Measurements from ENCODE around the gene WDR73. TPM values are rescaled to one million over a fixed set of nuclear protein-coding genes. Genes with fewer than 3 reads are reported as not detected.
A peak's percentile ranks its signal among the peaks of the same experiment; 100 is the strongest.
"Not testable (repeated sequence)": the region's sequence is repeated elsewhere in the genome, so short reads cannot be mapped to it uniquely, and the experiment has no call there.

Gene WDR73
- total RNA-seq (2014; rRNA removed; shearing (Covaris generic)): 17.8 and 19.0 TPM in 2 replicates

DNA sequence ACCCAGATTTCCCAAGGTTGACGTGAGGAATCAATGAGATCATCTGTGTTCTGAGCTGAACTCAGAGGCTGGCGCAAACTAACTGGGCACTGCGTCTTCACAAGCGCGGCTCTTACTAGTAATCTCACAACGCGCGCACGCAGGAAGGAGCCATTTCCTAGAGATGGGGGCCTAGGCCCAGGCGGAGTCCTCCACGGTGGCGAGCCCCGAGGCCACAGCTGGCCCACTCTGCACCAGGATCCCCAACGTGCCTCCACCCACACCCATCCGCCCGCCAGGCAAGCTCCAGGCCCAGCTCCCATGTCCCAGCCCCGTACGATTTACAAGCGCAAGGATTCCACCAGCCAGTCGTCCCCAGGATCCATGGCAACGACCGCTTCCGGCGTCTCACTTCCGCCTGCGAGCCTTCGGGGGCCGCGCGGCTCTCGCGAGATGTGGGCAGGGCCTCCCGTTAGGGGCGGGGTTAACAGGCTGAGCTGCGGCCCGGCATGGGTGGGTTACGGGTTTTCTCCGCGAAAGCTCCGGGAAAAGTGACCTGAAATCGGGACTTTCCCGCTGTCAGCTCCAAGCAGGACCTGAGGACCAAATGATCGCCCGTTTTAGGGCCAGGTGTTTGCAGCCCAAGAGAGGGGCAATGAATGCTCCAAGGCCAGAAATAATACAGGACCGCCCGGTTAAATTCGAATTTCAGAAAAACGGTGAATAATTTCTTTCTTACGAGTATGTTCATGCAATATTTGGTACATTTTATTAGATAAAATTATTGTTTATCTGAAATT lies at the start of gene WDR73:
TSS of gene WDR73 (minus strand) at position 374 of the 779 bp plus-strand sequence. CDS start at position 365, 9 bp downstream.
- DNase-seq (ENCODE audit: low spot score): peak; percentile 83

DNA sequence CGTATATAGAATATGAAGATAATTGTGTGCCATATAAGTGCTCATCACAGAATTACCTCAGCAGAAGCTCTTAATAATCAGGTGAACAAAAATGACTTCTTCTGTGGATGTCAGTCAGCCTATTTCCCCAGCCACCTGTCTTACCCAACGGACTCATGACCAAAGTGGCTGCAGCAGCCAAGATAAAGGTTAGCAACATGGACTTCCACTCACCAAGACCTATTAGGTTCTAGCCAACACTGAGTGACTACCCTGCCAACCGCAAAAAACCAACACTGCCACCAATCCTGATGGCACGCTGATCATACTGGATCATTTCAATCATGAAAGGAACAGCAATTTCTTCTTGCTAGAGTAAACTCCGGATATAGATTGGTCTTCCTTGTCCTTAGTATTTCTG lies 49.7 kb upstream of the WDR73 start:
- DNase-seq (ENCODE audit: low spot score): no peak

DNA sequence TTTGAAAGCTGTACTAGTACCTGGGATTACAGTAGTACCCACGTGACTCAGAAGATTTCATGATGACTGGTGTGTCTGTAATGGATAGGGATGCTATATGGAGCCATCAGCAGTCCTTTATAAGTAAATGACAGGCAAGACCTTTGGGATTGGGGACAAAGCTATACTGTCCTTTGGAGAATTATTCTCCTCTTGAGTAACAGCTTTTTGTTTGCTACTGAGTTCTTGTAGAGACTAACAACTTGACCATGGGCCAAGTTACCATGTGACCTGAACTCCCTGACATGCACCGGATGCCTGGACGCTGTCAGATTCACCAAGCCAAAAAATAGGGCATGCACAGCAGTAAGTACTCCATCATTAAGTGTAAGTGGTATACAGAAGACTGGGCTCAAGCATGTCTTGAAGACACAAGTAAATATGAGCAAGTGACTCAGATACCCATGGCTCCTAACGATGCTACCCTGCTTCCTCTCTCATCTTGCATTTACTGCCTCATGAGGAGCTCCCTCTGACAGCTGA lies 48.9 kb upstream of the WDR73 start:
- DNase-seq (ENCODE audit: low spot score): peak; percentile 2

DNA sequence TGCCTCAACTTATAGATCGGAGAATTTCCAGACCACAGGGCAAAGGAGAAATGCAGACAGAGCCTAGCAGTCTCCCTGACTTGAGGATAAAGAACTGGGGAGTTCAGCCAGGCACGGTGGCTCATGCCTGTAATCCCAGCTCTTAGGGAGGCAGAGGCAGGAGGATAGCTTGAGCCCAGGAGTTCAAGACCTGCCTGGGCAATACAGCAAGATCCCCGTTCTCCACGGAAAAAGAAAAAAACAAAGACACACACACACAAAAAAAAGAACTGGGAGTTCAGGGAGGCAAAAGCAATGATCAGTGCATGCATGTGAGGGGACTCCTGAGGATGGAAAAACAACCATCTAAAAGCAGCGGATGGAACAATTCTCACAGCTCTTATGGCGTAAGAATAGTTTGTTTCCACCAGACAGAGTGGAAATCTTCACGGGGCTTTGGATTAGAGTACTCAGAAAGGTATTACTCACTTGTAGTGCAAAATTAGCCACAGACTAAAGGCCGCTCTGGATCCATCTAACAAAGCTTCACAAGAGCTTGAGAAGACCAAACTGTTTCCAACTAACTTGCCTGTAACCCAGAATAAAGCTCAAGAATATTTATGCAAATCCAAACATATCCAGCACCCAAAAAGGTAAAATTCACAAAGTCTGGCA lies 45.6 kb upstream of the WDR73 start:
- no peak for DNase-seq (ENCODE audit: low spot score)

DNA sequence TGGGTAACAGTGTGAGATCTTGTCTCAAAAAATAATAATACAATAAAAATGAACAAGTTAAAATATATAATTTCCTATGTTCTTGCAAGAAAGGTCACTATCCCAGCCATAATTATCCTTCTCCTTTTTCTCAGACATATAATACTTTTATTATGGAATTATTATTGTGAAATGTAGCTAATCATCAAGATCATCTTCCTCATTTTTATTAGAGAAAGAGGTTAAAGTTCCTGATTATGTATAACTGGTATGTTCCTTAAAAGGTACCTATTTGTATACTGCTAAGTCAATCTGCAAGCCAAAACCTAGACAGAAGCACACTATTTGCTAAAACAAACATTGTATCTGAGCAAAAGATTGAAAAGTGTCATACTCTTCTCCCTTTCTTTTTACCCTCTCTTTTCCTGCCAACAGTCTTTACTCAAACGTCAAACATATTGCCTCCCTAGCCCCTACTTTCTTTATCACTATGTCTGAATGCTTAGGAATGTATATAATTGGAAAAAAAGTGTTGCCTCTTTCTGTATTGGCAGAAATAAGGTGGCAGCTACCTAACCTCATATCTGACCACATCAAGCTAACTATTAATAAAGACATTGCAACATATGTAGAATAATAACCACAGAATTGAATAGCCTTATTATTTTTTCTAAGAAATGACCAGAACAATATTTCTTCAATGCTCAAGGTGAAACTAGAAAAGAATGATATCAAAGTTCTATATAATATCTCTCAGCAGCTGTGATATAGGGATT lies 43.3 kb upstream of the WDR73 start:
- no peak for DNase-seq (ENCODE audit: low spot score)

DNA sequence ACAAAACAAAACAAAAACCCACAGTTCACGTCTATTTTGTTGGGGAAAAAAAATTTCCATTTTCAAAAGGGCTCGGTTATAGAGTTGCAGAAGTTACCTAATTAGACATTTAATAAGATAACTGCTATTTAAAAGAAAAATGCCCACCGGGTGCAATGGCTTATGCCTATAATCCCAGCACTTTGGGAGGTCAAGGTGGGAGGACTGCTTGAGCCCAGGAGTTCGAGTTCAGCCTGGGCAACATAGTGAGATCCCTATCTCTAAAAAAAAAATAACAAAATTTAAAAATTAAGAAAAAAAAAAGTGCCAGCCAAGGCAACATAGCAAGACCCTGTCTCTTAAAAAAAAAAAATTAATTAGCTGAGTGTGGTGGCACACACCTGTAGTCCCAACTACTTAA lies 42.7 kb upstream of the WDR73 start:
- DNase-seq (ENCODE audit: low spot score): no peak

DNA sequence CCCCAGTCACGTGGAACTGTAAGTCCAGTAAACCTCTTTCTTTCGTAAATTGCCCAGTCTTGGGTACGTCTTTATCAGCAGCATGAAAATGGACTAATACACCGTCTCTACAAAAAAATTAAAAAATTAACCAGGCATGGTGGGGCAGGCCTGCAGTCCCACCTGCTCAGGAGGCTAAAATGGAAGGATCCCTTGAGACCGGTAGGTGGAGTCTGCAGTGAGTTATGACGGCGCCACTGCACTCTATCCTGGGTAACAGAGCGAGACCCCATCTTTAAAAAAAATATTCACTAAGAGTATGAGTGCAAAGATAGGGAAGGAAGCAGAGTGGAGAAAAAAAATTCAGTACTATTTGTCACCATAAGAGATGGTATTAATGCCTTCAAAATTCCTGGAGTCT lies 36.3 kb upstream of the WDR73 start:
- no peak for DNase-seq (ENCODE audit: low spot score)

DNA sequence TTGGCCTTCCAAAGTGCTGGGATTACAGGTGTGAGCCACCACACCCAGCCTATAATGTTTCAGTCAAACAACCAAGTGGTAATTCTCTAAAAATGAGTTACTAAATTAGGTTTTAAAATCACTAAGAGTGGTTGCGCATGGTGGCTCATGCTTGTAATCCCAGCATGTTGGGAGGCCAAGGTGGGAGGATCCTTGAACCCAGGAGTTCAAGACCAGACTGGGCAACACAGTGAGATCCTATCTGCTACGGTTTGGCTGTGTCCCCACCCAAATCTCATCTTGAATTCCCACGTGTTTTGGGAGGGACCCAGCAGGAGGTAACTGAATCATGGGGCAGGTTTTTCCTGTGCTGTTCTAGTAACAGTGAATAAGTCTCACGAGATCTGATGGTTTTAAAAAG lies 35.8 kb upstream of the WDR73 start:
- no peak for DNase-seq (ENCODE audit: low spot score)

DNA sequence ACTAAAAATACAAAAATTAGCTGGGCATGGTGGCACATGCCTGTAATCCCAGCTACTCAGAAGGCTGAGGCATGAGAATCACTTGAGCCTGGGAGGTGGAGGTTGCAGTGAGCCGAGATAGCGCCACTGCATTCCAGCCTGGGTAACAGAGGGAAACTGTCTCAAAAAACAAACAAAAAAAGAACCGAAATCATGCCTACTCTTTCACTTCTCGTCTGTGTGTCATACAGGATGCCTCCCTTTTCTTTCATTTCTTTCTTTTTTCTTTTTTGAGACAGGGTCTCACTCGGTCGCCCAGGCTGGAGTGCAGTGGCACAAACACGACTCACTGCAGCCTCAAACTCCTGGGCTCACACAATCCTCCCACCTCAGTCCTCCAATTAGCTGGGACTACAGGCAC lies 32.4 kb upstream of the WDR73 start:
- DNase-seq (ENCODE audit: low spot score): not testable (repeated sequence)

DNA sequence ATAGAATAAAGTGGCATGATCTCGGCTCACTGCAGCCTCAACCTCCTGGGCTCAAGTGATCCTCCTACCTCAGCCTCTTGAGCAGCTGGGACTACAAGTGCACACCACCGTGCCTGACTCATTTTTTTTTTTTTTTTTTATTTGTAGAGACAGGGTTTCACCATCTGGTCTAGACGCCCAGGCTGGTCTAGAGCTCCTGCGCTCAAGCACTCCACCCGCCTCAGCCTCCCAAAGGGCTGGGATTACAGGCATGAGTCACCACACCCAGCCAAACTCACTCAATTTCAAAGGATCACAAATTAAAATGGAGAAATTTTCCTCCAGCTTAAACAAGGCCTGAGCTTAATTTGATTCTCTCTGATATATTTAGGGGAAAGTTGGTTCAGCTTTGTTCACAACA lies 31.2 kb upstream of the WDR73 start:
- DNase-seq (ENCODE audit: low spot score): peak; percentile 79

DNA sequence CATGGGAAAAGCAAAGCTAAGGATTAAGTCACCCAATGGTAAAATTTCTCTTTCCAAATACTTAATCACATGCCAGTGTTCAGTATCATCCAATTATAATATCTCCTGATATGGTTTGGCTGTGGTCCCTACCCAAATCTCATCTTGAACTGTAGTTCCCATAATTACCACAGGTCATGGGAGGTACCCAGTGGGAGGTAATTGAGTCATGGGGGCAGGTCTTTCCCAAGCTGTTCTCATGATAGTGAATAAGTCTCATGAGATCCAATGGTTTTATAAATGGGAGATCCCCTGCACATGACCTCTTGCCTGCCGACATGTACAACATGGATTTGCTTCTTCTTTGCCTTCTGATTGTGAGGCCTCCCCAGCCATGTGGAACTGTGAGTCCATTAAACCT lies 30.0 kb upstream of the WDR73 start:
- peak; percentile 69 for DNase-seq (ENCODE audit: low spot score)

GRCh38 chr15:84681831-84682230 lies 27.7 kb upstream of the WDR73 start:
- DNase-seq (ENCODE audit: low spot score): no peak

DNA sequence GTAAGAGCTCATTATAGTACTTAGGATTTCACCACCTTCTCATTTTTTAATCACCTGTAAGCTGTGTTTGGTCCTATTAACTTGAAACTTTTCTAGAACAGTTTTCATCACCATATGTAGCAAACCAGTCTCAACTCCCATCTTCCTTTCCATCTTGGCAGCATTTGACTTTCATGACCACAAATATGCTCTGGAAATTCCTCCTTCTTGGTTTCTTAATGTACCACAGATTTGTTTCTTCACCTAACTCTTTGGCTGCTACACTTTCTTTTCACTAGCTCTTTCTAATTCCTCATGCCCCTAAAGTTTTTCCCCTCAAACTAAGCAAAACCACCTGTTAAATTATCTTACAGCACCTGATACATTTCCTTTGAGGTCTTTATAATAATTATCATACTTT lies 17.1 kb upstream of the WDR73 start:
- peak; percentile 37 for DNase-seq (ENCODE audit: low spot score)

- DNase-seq (ENCODE audit: low spot score): no peak
These were observed 15.6 kb upstream of the WDR73 start for GRCh38 chr15:84669726-84670125.

DNA sequence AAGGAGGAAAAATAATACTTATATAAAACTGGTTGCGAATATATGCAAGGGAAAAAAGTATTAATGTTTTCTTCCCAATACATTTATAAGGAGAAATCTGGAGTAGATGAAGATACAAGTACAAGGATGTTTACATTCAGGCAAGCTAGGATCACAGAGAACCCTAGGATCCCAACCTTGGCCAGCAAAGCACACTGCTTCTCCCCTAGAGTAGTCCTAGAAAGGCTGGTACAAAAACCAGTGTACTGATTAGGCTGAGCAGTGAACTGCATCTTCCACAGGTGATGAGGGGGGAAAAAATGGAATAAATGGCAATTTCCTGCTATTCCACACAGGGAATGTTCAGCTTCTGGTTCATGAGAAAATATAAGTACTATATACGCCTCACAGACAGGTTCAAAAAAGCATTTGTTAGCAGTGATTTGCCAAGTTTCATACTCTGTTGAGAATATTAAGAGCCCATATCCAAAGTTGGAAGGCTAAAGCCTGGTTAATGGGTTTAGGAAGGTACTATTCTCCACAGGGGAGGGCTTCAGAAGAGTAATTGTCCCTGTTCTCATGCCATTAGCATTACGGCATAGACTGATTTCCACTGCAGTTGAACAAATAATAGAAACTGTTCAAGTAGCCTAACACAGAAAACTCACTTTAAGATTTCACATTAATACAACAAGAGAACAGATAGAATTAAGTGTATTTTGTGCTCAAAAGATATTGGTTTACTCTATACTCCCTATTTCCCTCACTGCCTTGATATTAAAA lies 14.3 kb upstream of the WDR73 start:
- no peak for DNase-seq (ENCODE audit: low spot score)

GRCh38 chr15:84666373-84666772 lies 12.3 kb upstream of the WDR73 start:
- no peak for DNase-seq (ENCODE audit: low spot score)

DNA sequence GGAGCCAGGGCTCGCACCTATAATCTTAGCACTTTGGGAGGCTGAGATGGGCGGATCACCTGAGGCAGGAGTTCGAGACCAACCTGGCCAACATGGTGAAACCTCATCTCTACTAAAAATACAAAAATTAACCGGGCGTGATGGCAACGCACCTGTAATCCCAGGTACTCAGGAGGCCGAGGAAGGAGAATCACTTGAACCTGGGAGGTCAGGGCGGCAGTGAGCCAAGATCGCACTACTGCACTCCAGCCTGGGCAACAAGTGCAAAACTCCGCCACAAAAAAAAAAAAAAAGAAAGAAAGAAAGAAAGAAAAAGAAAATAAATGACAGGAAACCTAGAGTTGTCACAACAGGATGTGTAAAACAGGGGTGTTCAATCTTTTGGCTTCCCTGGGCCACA lies 6.9 kb upstream of the WDR73 start:
- DNase-seq (ENCODE audit: low spot score): no peak

GRCh38 chr15:84659904-84660781 lies 6.1 kb upstream of the WDR73 start:
- no peak for DNase-seq (ENCODE audit: low spot score)

- no peak for DNase-seq (ENCODE audit: low spot score)
These were observed 4.8 kb upstream of the WDR73 start for GRCh38 chr15:84658788-84659411.
